ENCODE data around the gene JPH4. TPM values are rescaled to one million over a fixed set of nuclear protein-coding genes. Genes with fewer than 3 reads are reported as not detected.
A peak's percentile ranks its signal among the peaks of the same experiment; 100 is the strongest.
"Not testable (repeated sequence)": the region's sequence is repeated elsewhere in the genome, so short reads cannot be mapped to it uniquely, and the experiment has no call there.

JPH4 gene
- total and polyA plus RNA-seq, 8 donors, result 0.15 to 1.1 (median 0.47) TPM; not detected in 2

- Histone ChIP-seq H3K4me1 (peaks cover 5 to 13% (median 9%) of the 10 kb centered on the region in 4 donors), H3K36me3 (no peaks in the 10 kb centered on the region), H3K27me3 (peaks cover 0 to 7% (median 0%) of the 10 kb centered on the region in 3 donors), H3K9me3 (no peaks in the 10 kb centered on the region), H3K4me3 (no peak overlapping the region), H3K27ac (no peak overlapping the region)
- intact Hi-C loops (cut with DNase I; ENCODE audit: low total_unique reads), result no loop called here
- DNase-seq, result peak; percentile 96
- WGBS, 5 donors, result 14 to 20% (median 19%) methylated on average over 5 of the region's 5 CpGs
- TF ChIP-seq POLR2AphosphoS5 (IDR thresholded peaks at IDR 0.05) (peak in 2 of 3 donors; percentile 30 to 74), POLR2A (IDR thresholded peaks at IDR 0.05) (no peak), EP300 (IDR thresholded peaks at IDR 0.05) (no peak)
- TF ChIP-seq, protein P1, sequence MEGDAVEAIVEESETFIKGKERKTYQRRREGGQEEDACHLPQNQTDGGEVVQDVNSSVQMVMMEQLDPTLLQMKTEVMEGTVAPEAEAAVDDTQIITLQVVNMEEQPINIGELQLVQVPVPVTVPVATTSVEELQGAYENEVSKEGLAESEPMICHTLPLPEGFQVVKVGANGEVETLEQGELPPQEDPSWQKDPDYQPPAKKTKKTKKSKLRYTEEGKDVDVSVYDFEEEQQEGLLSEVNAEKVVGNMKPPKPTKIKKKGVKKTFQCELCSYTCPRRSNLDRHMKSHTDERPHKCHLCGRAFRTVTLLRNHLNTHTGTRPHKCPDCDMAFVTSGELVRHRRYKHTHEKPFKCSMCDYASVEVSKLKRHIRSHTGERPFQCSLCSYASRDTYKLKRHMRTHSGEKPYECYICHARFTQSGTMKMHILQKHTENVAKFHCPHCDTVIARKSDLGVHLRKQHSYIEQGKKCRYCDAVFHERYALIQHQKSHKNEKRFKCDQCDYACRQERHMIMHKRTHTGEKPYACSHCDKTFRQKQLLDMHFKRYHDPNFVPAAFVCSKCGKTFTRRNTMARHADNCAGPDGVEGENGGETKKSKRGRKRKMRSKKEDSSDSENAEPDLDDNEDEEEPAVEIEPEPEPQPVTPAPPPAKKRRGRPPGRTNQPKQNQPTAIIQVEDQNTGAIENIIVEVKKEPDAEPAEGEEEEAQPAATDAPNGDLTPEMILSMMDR (IDR thresholded peaks at IDR 0.05), result peak in 5 of 7 experiments; percentile 53 to 95 (median 80)
Observed at GRCh38 chr14:23588884-23589598, 10.5 kb upstream of the JPH4 start.

- H3K4me1 ChIP-seq, result peaks cover 5 to 10% (median 8%) of the 10 kb centered on the region in 4 donors
Observed at GRCh38 chr14:23584527-23585203, 6.1 kb upstream of the JPH4 start.

GRCh38 chr14:23583761-23584526 is 5.4 kb upstream of the JPH4 start:
- H3K36me3 ChIP-seq; H3K9me3 ChIP-seq; H3K27ac ChIP-seq; DNase-seq; H3K4me3 ChIP-seq; intact Hi-C loops (cut with DNase I; ENCODE audit: low total_unique reads); H3K4me1 ChIP-seq: not testable (repeated sequence)
- 80 to 83% (median 82%) methylated on average over 24 to 25 of the region's 25 CpGs for WGBS, 5 donors
- H3K27me3 ChIP-seq, result peaks cover 0 to 45% (median 0%) of the 10 kb centered on the region in 3 donors

More at GRCh38 chr14:23584527-23585203, 6.1 kb upstream of the JPH4 start:
- 81 to 92% (median 90%) methylated on average over 5 to 25 of the region's 26 CpGs for WGBS, 5 donors
- H3K27ac ChIP-seq; H3K9me3 ChIP-seq; intact Hi-C loops (cut with DNase I; ENCODE audit: low total_unique reads); H3K4me3 ChIP-seq; DNase-seq; H3K36me3 ChIP-seq: not testable (repeated sequence)
- peaks cover 0 to 38% (median 0%) of the 10 kb centered on the region in 3 donors for H3K27me3 ChIP-seq

GRCh38 chr14:23582906-23583760 is 4.5 kb upstream of the JPH4 start:
- Histone ChIP-seq H3K36me3 (no peaks in the 10 kb centered on the region), H3K27me3 (peaks cover 0 to 53% (median 8%) of the 10 kb centered on the region in 3 donors), H3K9me3 (no peaks in the 10 kb centered on the region), H3K4me3 (no peak overlapping the region), H3K4me1 (peaks cover 0 to 6% (median 1%) of the 10 kb centered on the region in 4 donors), H3K27ac (no peak overlapping the region)
- WGBS, 5 donors, result 83 to 94% (median 90%) methylated on average over 3 of the region's 3 CpGs
- TF ChIP-seq, protein P1 (IDR thresholded peaks at IDR 0.05), result no peak
- no peak for TF ChIP-seq POLR2AphosphoS5 (IDR thresholded peaks at IDR 0.05)
- no peak for TF ChIP-seq POLR2A (IDR thresholded peaks at IDR 0.05)
- TF ChIP-seq EP300 (IDR thresholded peaks at IDR 0.05), result no peak
- intact Hi-C loops (cut with DNase I; ENCODE audit: low total_unique reads), result no loop called here
- peak in 1 of 2 donors; percentile 9 for DNase-seq

Measured in stomach (tissue), 9 donors.